Mesendoderm (in vitro differentiated cells): Measurements from ENCODE around the gene LMX1A.

ENCODE experiments used
- DNase-seq: peaks from one replicate; pipeline ENCODE4 v3.0.0; 2013
- H2AK5ac ChIP-seq: 2 replicates; pipeline ENCODE4 v1.6.1; 2013; ENCODE audit warnings: low read length, inconsistent platforms
- H2BK120ac ChIP-seq: 2 replicates; pipeline ENCODE4 v1.6.1; 2013; ENCODE audit warnings: low read depth, mild to moderate bottlenecking, low read length, moderate library complexity, mixed read lengths
- H2BK15ac ChIP-seq: replicated peaks from 2 replicates; pipeline ENCODE4 v1.6.1; 2013; ENCODE audit warnings: low read depth, mild to moderate bottlenecking, moderate library complexity
- H2BK5ac ChIP-seq: 2 replicates; pipeline ENCODE4 v1.6.1; 2013; ENCODE audit warnings: low read length, inconsistent platforms
- H3K18ac ChIP-seq: 2 replicates; pipeline ENCODE4 v1.6.1; 2013; ENCODE audit warnings: mild to moderate bottlenecking, low read length, mixed read lengths
- H3K23ac ChIP-seq: one replicate; pipeline ENCODE4 v1.6.1; 2013; ENCODE audit warnings: low read length
- H3K27ac ChIP-seq: 2 replicates; pipeline ENCODE4 v1.5.1; 2013; ENCODE audit warnings: low read depth, mild to moderate bottlenecking, inconsistent platforms, low read length, moderate library complexity
- H3K27me3 ChIP-seq: 2 replicates; pipeline ENCODE4 v1.6.1; 2013; ENCODE audit warnings: low read length, control low read depth, mild to moderate bottlenecking, inconsistent platforms; ENCODE audit not compliant: insufficient read depth, poor library complexity
- H3K36me3 ChIP-seq: 2 replicates; pipeline ENCODE4 v1.6.1; 2013; ENCODE audit warnings: low read length, inconsistent platforms; ENCODE audit not compliant: control insufficient read depth, insufficient read depth
- H3K4ac ChIP-seq: one replicate; pipeline ENCODE4 v1.6.1; 2013; ENCODE audit warnings: low read depth, mild to moderate bottlenecking, low read length, moderate library complexity
- H3K4me1 ChIP-seq: 2 replicates; pipeline ENCODE4 v1.6.1; 2013; ENCODE audit warnings: low read depth, low read length, inconsistent platforms; ENCODE audit not compliant: control insufficient read depth
- H3K4me2 ChIP-seq: 2 replicates; pipeline ENCODE4 v1.6.1; 2013; ENCODE audit warnings: low read length
- H3K4me3 ChIP-seq: 2 replicates; pipeline ENCODE4 v1.5.1; 2013; ENCODE audit warnings: mild to moderate bottlenecking, low read length
- H3K56ac ChIP-seq: one replicate; pipeline ENCODE4 v1.6.1; 2013; ENCODE audit warnings: low read length
- H3K79me1 ChIP-seq: 2 replicates; pipeline ENCODE4 v1.6.1; 2013; ENCODE audit warnings: low read length, inconsistent platforms
- H3K79me2 ChIP-seq: 2 replicates; pipeline ENCODE4 v1.6.1; 2013; ENCODE audit warnings: mild to moderate bottlenecking, low read length; ENCODE audit not compliant: control insufficient read depth, insufficient read depth
- H3K9ac ChIP-seq: 2 replicates; pipeline ENCODE4 v1.6.1; 2013; ENCODE audit warnings: low read length, inconsistent platforms
- H4K5ac ChIP-seq: one replicate; pipeline ENCODE4 v1.6.1; 2013; ENCODE audit warnings: low read length
- H4K8ac ChIP-seq: one replicate; pipeline ENCODE4 v1.6.1; 2013; ENCODE audit warnings: low read depth, mild to moderate bottlenecking, control low read depth, low read length, moderate library complexity
- WGBS: extraction: QIAGEN DNeasy Blood & Tissue Kit; methylation state at CpG from one replicate; pipeline ENCODE4 v1.1.7; 2013; ENCODE audit warnings: low lambda C conversion rate, missing lambda C conversion rate; ENCODE audit not compliant: insufficient coverage; ENCODE audit errors: extremely low coverage; 5-methylcytosine and 5-hydroxymethylcytosine counted together

The LMX1A gene

DNA sequence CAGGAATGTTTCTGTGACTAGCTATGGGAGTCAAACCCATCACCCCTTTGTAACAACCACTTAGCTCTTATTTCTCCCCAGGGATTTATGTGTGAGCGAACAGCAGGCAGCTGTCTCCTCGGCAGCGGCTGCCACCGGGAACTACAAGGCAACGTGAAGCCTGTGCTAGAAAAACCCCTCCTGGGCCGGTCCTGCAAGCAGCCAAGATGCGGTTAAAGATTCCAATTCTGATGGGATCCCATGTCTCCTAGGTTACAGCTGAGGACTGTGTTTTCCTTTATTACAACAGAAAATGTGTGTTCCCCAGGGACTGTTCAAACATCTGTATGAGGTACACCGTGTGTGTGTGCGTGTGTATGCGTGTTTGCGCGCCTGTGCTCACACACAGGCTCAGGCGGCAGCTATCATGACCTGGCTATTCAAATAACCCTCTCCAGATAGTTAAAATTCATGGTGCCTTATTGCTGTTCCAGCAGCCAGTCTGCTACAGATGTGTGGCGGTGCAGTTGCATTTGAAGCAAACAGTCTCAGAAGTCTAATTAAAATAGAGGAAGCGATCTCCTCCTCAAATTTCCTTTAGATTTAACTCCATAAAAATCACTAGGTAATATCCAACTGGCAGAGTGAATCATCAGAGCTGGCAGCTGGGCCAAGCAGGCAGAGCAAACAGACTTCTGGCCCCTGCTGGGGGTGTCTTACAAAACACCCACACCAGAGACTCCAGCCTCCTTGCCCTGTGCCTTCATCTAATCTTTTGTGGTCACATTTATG is 68.0 kb downstream of the LMX1A start:
- H4K5ac ChIP-seq: no peak overlapping the region
- H3K27me3 ChIP-seq: no peaks in the 10 kb centered on the region
- H3K56ac ChIP-seq: no peak overlapping the region
- no peak overlapping the region for H2BK120ac ChIP-seq
- no peak overlapping the region for H3K4me2 ChIP-seq
- H3K4me1 ChIP-seq: peaks cover 6% of the 10 kb centered on the region
- no peak overlapping the region for H3K4ac ChIP-seq
- H2BK15ac ChIP-seq: no peak overlapping the region
- H3K9ac ChIP-seq: no peak overlapping the region
- no peak overlapping the region for H3K18ac ChIP-seq
- no peaks in the 10 kb centered on the region for H3K36me3 ChIP-seq
- H2AK5ac ChIP-seq: no peak overlapping the region
- H3K27ac ChIP-seq: no peak overlapping the region
- no peak overlapping the region for H3K4me3 ChIP-seq
- no peak overlapping the region for H4K8ac ChIP-seq
- no peaks in the 10 kb centered on the region for H3K79me1 ChIP-seq
- DNase-seq: peak; percentile 47
- H2BK5ac ChIP-seq: no peak overlapping the region
- H3K79me2 ChIP-seq: no peaks in the 10 kb centered on the region
- no CpG with 5 or more reads among the region's 15 CpGs for WGBS
- H3K23ac ChIP-seq: no peak overlapping the region

DNA sequence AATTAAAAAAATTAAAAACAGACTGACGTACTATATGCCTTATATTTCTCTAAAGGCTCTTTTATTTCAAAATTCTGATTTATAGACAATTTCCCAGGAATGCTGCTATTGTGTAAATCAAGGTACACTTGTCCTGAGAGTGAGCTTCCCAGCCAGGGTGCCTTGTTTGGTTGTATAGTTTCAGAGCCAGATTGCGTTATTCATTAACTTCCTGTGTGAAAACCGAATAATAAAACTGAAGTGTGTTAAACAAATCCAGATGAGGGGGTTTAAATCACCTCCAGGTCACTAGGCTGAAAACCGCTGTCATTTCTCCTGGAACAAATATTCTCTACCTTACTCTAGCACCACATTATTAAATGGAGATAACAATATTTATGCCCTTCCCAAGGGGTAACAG is 68.7 kb downstream of the LMX1A start:
- H3K9ac ChIP-seq: no peak overlapping the region
- H3K27me3 ChIP-seq: no peaks in the 10 kb centered on the region
- H4K8ac ChIP-seq: no peak overlapping the region

DNA sequence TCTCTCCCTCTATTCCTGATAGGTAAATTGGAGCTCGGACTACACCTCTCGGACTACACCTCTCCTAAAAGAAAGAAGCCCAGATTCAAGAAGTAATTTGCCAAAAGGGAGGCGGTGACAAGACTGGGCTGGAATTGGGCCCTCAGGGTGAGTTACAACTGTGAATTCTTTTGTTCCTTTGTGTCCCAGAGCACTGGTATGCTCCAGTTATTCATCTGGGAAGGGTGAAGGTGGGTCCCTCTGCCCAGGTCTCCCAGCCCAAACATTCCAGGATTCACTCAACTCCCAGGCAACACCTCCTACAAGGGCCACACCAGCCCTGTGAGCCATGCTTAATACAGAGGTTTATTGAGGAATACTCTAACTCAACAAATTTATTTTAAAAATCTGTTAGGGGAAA is 69.2 kb downstream of the LMX1A start:
- no peak overlapping the region for H3K27ac ChIP-seq
- no peak overlapping the region for H4K8ac ChIP-seq
- no peak overlapping the region for H3K23ac ChIP-seq
- no peak overlapping the region for H4K5ac ChIP-seq
- H3K27me3 ChIP-seq: no peaks in the 10 kb centered on the region
- no peak overlapping the region for H3K4me3 ChIP-seq
- H3K4ac ChIP-seq: no peak overlapping the region
- H3K36me3 ChIP-seq: no peaks in the 10 kb centered on the region
- H2BK120ac ChIP-seq: no peak overlapping the region
- no peak overlapping the region for H3K4me2 ChIP-seq
- H3K18ac ChIP-seq: no peak overlapping the region
- no CpG with 5 or more reads among the region's 3 CpGs for WGBS
- H3K9ac ChIP-seq: no peak overlapping the region
- H3K79me2 ChIP-seq: no peaks in the 10 kb centered on the region
- H2BK5ac ChIP-seq: no peak overlapping the region
- H3K56ac ChIP-seq: peak overlapping the region; percentile 7
- no peak overlapping the region for H2AK5ac ChIP-seq
- H3K4me1 ChIP-seq: peaks cover 6% of the 10 kb centered on the region
- no peak overlapping the region for H2BK15ac ChIP-seq
- peak; percentile 88 for DNase-seq
- no peaks in the 10 kb centered on the region for H3K79me1 ChIP-seq

More for the DNA sequence above, 68.7 kb downstream of the LMX1A start:
- Histone ChIP-seq H2BK120ac (no peak overlapping the region), H3K27ac (no peak overlapping the region), H2BK5ac (no peak overlapping the region), H3K4me3 (no peak overlapping the region), H3K18ac (no peak overlapping the region), H3K36me3 (no peaks in the 10 kb centered on the region), H2BK15ac (no peak overlapping the region), H3K79me1 (no peaks in the 10 kb centered on the region), H3K4ac (no peak overlapping the region), H2AK5ac (no peak overlapping the region), H3K79me2 (no peaks in the 10 kb centered on the region), H3K4me2 (no peak overlapping the region), H3K56ac (no peak overlapping the region), H4K5ac (no peak overlapping the region), H3K4me1 (peaks cover 6% of the 10 kb centered on the region), H3K23ac (no peak overlapping the region)
- DNase-seq: no peak
- no CpG with 5 or more reads among the region's 4 CpGs for WGBS

DNA sequence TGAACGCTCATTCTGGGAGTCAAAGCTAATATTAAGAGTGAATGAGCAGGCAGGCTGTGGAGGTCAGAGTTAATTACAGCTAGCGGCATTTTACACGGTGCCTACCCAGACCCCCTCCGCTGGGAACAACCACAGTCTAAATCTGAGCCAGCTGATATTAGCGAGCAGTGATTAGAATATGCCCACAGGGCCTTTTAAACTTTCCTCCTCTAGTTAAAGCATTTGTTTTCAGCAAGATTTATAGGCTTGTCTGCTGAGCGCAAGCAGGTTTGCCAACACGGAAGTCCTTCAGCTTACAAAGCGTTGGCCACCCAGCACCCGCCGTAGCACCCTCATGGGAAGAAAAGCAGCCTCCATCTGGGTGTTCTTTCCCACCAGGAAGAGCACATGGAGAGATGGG is 72.1 kb downstream of the LMX1A start:
- H3K9ac ChIP-seq: no peak overlapping the region
- no peak overlapping the region for H3K27ac ChIP-seq
- no peaks in the 10 kb centered on the region for H3K79me1 ChIP-seq
- no peak overlapping the region for H3K4me3 ChIP-seq
- peaks cover 6% of the 10 kb centered on the region for H3K4me1 ChIP-seq
- H3K27me3 ChIP-seq: no peaks in the 10 kb centered on the region
- H4K5ac ChIP-seq: no peak overlapping the region
- no peak overlapping the region for H3K18ac ChIP-seq
- H3K23ac ChIP-seq: no peak overlapping the region
- no peaks in the 10 kb centered on the region for H3K36me3 ChIP-seq
- no peak overlapping the region for H4K8ac ChIP-seq
- no peak for DNase-seq
- H3K56ac ChIP-seq: no peak overlapping the region
- no peaks in the 10 kb centered on the region for H3K79me2 ChIP-seq
- H2BK15ac ChIP-seq: no peak overlapping the region
- no CpG with 5 or more reads among the region's 10 CpGs for WGBS
- no peak overlapping the region for H2BK120ac ChIP-seq
- H2AK5ac ChIP-seq: no peak overlapping the region
- H3K4ac ChIP-seq: no peak overlapping the region
- no peak overlapping the region for H2BK5ac ChIP-seq
- H3K4me2 ChIP-seq: no peak overlapping the region

DNA sequence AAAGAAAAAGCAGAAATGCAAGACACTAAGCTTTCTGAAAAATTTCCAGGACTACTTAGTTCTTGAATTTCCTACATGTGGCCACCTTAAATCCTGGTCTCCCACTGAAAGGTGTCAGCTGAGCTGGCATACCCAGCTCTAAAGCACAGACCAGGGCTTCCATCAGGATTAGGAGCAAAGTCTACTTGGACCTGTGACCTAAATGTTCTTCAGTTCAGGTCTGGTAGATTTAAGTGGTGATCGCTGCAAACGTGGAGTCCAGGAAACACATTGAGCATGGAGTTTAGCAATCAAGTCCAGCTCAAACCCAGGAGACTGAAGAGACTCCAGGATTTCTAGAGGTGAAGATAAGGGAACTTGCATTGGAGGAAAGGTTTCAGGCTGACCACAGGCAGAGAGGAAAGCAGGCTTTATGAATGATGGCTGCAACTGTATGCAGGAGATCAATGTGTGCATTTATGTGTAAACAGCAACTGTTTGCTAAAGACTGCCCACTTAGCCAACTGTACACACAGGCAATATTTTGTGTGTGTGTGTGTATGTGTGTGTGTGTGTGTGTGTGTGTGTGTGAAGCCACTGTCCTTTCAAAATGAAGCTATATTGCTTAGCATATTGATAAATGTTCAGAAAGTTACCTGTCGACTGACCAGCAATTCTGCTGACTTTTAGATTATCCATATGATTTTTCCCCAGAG is 75.2 kb downstream of the LMX1A start:
- H3K4me1 ChIP-seq: no peaks in the 10 kb centered on the region
- no peak overlapping the region for H4K5ac ChIP-seq
- no peak overlapping the region for H3K56ac ChIP-seq
- no peak overlapping the region for H4K8ac ChIP-seq
- H2BK5ac ChIP-seq: no peak overlapping the region
- no peak overlapping the region for H3K23ac ChIP-seq
- no peak overlapping the region for H2BK120ac ChIP-seq
- no peak overlapping the region for H3K9ac ChIP-seq
- H2AK5ac ChIP-seq: no peak overlapping the region
- no peaks in the 10 kb centered on the region for H3K79me1 ChIP-seq
- no CpG with 5 or more reads among the region's 3 CpGs for WGBS
- no peaks in the 10 kb centered on the region for H3K36me3 ChIP-seq
- no peak overlapping the region for H3K27ac ChIP-seq
- no peak overlapping the region for H3K4me3 ChIP-seq
- H3K18ac ChIP-seq: no peak overlapping the region
- DNase-seq: no peak
- no peak overlapping the region for H3K4me2 ChIP-seq
- H3K4ac ChIP-seq: no peak overlapping the region
- H3K79me2 ChIP-seq: no peaks in the 10 kb centered on the region
- no peaks in the 10 kb centered on the region for H3K27me3 ChIP-seq
- H2BK15ac ChIP-seq: no peak overlapping the region
